Endodermal cell (in vitro differentiated cells): ENCODE results near the gene NDUFS1. TPM values are rescaled to one million over a fixed set of nuclear protein-coding genes. Genes with fewer than 3 reads are reported as not detected.

ENCODE experiments used
- DNase-seq: peaks from one replicate; pipeline ENCODE4 v3.0.0-alpha.2; 2017
- H3K27ac ChIP-seq: 2 replicates; pipeline ENCODE4 v1.5.1; 2013; ENCODE audit warnings: mild to moderate bottlenecking, low read depth, low read length, moderate library complexity
- H3K27me3 ChIP-seq: 2 replicates; pipeline ENCODE4 v1.6.1; 2013; ENCODE audit warnings: mild to moderate bottlenecking, low read length, moderate library complexity; ENCODE audit not compliant: insufficient read depth, control insufficient read depth, poor library complexity, severe bottlenecking
- H3K36me3 ChIP-seq: 2 replicates; pipeline ENCODE4 v1.7.0; 2013; ENCODE audit warnings: mild to moderate bottlenecking, low read length, moderate library complexity; ENCODE audit not compliant: control insufficient read depth, insufficient read depth
- H3K4me1 ChIP-seq: one replicate; pipeline ENCODE4 v1.7.0; 2013; ENCODE audit warnings: low read length; ENCODE audit not compliant: control insufficient read depth, insufficient read depth
- H3K4me3 ChIP-seq: 2 replicates; pipeline ENCODE4 v1.5.1; 2013; ENCODE audit warnings: mild to moderate bottlenecking, low read length, moderate library complexity
- H3K9ac ChIP-seq: 2 replicates; pipeline ENCODE4 v1.6.1; 2013; ENCODE audit warnings: mild to moderate bottlenecking, low read length, moderate library complexity; ENCODE audit not compliant: poor library complexity, severe bottlenecking; ENCODE audit errors: extremely low read depth
- H3K9me3 ChIP-seq: 2 replicates; pipeline ENCODE4 v1.6.1; 2013; ENCODE audit warnings: mild to moderate bottlenecking, low read length, moderate library complexity; ENCODE audit not compliant: control insufficient read depth
- H3K27ac Mint-ChIP-seq: 2 replicates; pipeline ENCODE4 v1.8.0; 2020; ENCODE audit warnings: mixed read lengths
- H3K27me3 Mint-ChIP-seq: 2 replicates; pipeline ENCODE4 v1.8.0; 2021; ENCODE audit warnings: mild to moderate bottlenecking, mixed read lengths; ENCODE audit not compliant: insufficient read depth
- H3K36me3 Mint-ChIP-seq: 2 replicates; pipeline ENCODE4 v1.8.0; 2020; ENCODE audit warnings: low read depth, mixed read lengths
- H3K4me1 Mint-ChIP-seq: 2 replicates; pipeline ENCODE4 v1.8.0; 2020; ENCODE audit warnings: mixed read lengths
- H3K4me3 Mint-ChIP-seq: 2 replicates; pipeline ENCODE4 v1.8.0; 2020; ENCODE audit warnings: mild to moderate bottlenecking, moderate library complexity, mixed read lengths
- H3K9me3 Mint-ChIP-seq: 2 replicates; pipeline ENCODE4 v1.8.0; 2020; ENCODE audit warnings: mild to moderate bottlenecking, mixed read lengths
- WGBS, 2 experiments: methylation state at CpG; one replicate each; pipeline versions ENCODE4 v1.1.5 to v1.1.7; 2013; ENCODE audit warnings: missing lambda C conversion rate in 2 of 2, mixed read lengths in 1 of 2; ENCODE audit not compliant: insufficient coverage in 1 of 2, insufficient read length in 1 of 2; 5-methylcytosine and 5-hydroxymethylcytosine counted together
- total RNA-seq, 2 donors: library from RNA; stranded (reverse); fragmentation: NEBNext Ultra II Directional in 1 of 2; extraction: Animal tissue kit (Norgen Biotek cat#: 25700) in 1 of 2; gene quantifications; 2 replicates in 1 of 2; 3 replicates in 1 of 2; pipeline ENCODE4 v1.2.1, GENCODE V29; 2021
- TF ChIP-seq, protein P1 (sequence below): fragments of 200-600 bp; sonication (generic); conservative IDR thresholded peaks from 2 replicates; pipeline ENCODE4 v1.5.0; 2021; ENCODE audit warnings: antibody characterized with exemption, mild to moderate bottlenecking

NDUFS1 gene
- total RNA-seq, 2 donors from 2014 or later, result 88.3 to 91.5 TPM

DNA sequence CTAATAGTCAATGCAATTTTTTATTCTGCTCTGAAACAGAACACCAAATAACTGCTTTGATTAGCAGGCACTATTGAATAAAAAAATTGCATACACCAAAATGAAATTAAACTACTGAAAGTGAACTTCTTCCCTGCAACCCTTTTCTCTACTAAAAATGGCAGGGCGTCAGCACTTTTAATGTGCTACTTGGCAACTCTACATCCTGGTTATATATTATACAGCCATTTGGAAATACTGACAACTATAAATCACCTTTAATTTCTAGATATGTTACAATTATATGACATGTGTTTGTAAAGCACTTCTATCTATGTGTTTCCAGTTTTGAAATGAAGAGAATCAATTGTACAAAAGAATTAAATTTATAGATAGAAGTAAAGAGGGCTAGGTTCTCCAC is 9.9 kb downstream of the NDUFS1 start:
- Mint-ChIP-seq H3K36me3 (peaks cover 55% of the 10 kb centered on the region), H3K27ac (no peak overlapping the region), H3K9me3 (no peaks in the 10 kb centered on the region), H3K4me3 (no peak overlapping the region), H3K4me1 (peaks cover 25% of the 10 kb centered on the region), H3K27me3 (no peaks in the 10 kb centered on the region)
- no peak overlapping the region for H3K4me3 ChIP-seq
- H3K9ac ChIP-seq, result no peak overlapping the region
- TF ChIP-seq, protein P1, sequence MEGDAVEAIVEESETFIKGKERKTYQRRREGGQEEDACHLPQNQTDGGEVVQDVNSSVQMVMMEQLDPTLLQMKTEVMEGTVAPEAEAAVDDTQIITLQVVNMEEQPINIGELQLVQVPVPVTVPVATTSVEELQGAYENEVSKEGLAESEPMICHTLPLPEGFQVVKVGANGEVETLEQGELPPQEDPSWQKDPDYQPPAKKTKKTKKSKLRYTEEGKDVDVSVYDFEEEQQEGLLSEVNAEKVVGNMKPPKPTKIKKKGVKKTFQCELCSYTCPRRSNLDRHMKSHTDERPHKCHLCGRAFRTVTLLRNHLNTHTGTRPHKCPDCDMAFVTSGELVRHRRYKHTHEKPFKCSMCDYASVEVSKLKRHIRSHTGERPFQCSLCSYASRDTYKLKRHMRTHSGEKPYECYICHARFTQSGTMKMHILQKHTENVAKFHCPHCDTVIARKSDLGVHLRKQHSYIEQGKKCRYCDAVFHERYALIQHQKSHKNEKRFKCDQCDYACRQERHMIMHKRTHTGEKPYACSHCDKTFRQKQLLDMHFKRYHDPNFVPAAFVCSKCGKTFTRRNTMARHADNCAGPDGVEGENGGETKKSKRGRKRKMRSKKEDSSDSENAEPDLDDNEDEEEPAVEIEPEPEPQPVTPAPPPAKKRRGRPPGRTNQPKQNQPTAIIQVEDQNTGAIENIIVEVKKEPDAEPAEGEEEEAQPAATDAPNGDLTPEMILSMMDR, result no peak
- H3K27ac ChIP-seq, result no peak overlapping the region
- no peaks in the 10 kb centered on the region for H3K27me3 ChIP-seq
- DNase-seq, result no peak
- H3K4me1 ChIP-seq, result no peaks in the 10 kb centered on the region
- 93% methylated on average over 1 of the region's 1 CpG; no CpG with 5 or more reads in 1 of the 2 experiments for WGBS, 2 experiments
- peaks cover 62% of the 10 kb centered on the region for H3K36me3 ChIP-seq
- no peaks in the 10 kb centered on the region for H3K9me3 ChIP-seq

DNA sequence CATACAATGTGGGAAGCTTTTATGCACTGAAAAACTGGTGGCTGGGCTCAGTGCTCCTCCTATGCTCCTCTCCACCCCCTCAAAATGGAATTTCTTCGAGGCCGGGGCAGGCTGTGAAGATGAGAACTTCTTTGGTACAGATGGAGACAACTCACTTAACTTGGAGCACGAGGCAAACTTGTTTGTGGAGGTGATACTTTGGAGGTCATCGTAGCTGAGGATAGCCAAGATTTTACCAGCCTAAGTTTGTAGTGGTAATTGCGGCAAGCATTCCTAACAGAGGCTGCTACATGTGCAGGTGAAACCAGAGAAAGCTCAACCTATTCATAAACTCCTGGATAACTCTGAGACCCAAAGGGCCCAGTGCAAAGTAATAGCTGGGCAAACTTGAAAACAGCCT is 13.6 kb downstream of the NDUFS1 start:
- H3K36me3 ChIP-seq, result peaks cover 85% of the 10 kb centered on the region
- Mint-ChIP-seq H3K4me3 (no peak overlapping the region), H3K36me3 (peaks cover 77% of the 10 kb centered on the region), H3K27ac (peak overlapping the region; percentile 55), H3K27me3 (no peaks in the 10 kb centered on the region), H3K4me1 (peaks cover 12% of the 10 kb centered on the region), H3K9me3 (no peaks in the 10 kb centered on the region)
- no peak overlapping the region for H3K27ac ChIP-seq
- no peaks in the 10 kb centered on the region for H3K9me3 ChIP-seq
- TF ChIP-seq, protein P1, result no peak
- no peak overlapping the region for H3K4me3 ChIP-seq
- whole genome bisulfite sequencing, 2 experiments, result 89 to 95% methylated on average over 3 to 5 of the region's 5 CpGs
- no peak for DNase-seq
- H3K27me3 ChIP-seq, result no peaks in the 10 kb centered on the region
- H3K9ac ChIP-seq, result no peak overlapping the region
- no peaks in the 10 kb centered on the region for H3K4me1 ChIP-seq

DNA sequence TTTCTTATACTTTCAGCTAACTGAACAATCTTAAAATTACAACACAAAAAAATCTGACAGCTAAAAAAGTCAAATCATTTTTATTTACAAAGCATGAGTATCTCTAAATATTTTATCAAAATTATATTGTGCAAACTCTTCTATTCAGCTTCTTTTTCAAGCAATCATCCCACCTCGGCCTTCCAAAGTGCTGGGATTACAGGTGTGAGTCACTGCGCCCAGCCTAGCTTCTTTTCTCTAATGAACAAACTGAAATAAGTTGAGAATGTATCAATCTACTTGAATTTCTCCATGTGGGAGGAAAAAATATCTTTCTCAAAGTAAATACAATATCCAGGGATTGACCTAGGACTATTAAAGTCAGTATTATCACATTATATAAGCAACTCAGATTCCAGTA is 14.9 kb downstream of the NDUFS1 start:
- Histone ChIP-seq H3K4me1 (no peaks in the 10 kb centered on the region), H3K27me3 (no peaks in the 10 kb centered on the region), H3K9ac (no peak overlapping the region), H3K36me3 (peaks cover 90% of the 10 kb centered on the region), H3K4me3 (no peak overlapping the region), H3K9me3 (no peaks in the 10 kb centered on the region), H3K27ac (no peak overlapping the region)
- TF ChIP-seq, protein P1, result no peak
- peaks cover 80% of the 10 kb centered on the region for H3K36me3 Mint-ChIP-seq
- H3K27me3 Mint-ChIP-seq, result no peaks in the 10 kb centered on the region
- H3K27ac Mint-ChIP-seq, result no peak overlapping the region
- no peak overlapping the region for H3K4me3 Mint-ChIP-seq
- WGBS, 2 experiments, result 95% methylated on average over 2 of the region's 2 CpGs; no CpG with 5 or more reads in 1 of the 2 experiments
- H3K9me3 Mint-ChIP-seq, result no peaks in the 10 kb centered on the region
- DNase-seq, result no peak
- peaks cover under 1% of the 10 kb centered on the region for H3K4me1 Mint-ChIP-seq
